Endodermal cell (in vitro differentiated cells): ENCODE data around the gene NAA20. TPM values are rescaled to one million over a fixed set of nuclear protein-coding genes. Genes with fewer than 3 reads are reported as not detected.

Experiments
- DNase-seq: peaks from one replicate; pipeline ENCODE4 v3.0.0-alpha.2; 2017
- H3K27ac ChIP-seq: 2 replicates; pipeline ENCODE4 v1.5.1; 2013; ENCODE audit warnings: mild to moderate bottlenecking, low read depth, low read length, moderate library complexity
- H3K27me3 ChIP-seq: 2 replicates; pipeline ENCODE4 v1.6.1; 2013; ENCODE audit warnings: mild to moderate bottlenecking, low read length, moderate library complexity; ENCODE audit not compliant: insufficient read depth, control insufficient read depth, poor library complexity, severe bottlenecking
- H3K36me3 ChIP-seq: 2 replicates; pipeline ENCODE4 v1.7.0; 2013; ENCODE audit warnings: mild to moderate bottlenecking, low read length, moderate library complexity; ENCODE audit not compliant: control insufficient read depth, insufficient read depth
- H3K4me1 ChIP-seq: one replicate; pipeline ENCODE4 v1.7.0; 2013; ENCODE audit warnings: low read length; ENCODE audit not compliant: control insufficient read depth, insufficient read depth
- H3K4me3 ChIP-seq: 2 replicates; pipeline ENCODE4 v1.5.1; 2013; ENCODE audit warnings: mild to moderate bottlenecking, low read length, moderate library complexity
- H3K9ac ChIP-seq: 2 replicates; pipeline ENCODE4 v1.6.1; 2013; ENCODE audit warnings: mild to moderate bottlenecking, low read length, moderate library complexity; ENCODE audit not compliant: poor library complexity, severe bottlenecking; ENCODE audit errors: extremely low read depth
- H3K9me3 ChIP-seq: 2 replicates; pipeline ENCODE4 v1.6.1; 2013; ENCODE audit warnings: mild to moderate bottlenecking, low read length, moderate library complexity; ENCODE audit not compliant: control insufficient read depth
- H3K27ac Mint-ChIP-seq: 2 replicates; pipeline ENCODE4 v1.8.0; 2020; ENCODE audit warnings: mixed read lengths
- H3K27me3 Mint-ChIP-seq: 2 replicates; pipeline ENCODE4 v1.8.0; 2021; ENCODE audit warnings: mild to moderate bottlenecking, mixed read lengths; ENCODE audit not compliant: insufficient read depth
- H3K36me3 Mint-ChIP-seq: 2 replicates; pipeline ENCODE4 v1.8.0; 2020; ENCODE audit warnings: low read depth, mixed read lengths
- H3K4me1 Mint-ChIP-seq: 2 replicates; pipeline ENCODE4 v1.8.0; 2020; ENCODE audit warnings: mixed read lengths
- H3K4me3 Mint-ChIP-seq: 2 replicates; pipeline ENCODE4 v1.8.0; 2020; ENCODE audit warnings: mild to moderate bottlenecking, moderate library complexity, mixed read lengths
- H3K9me3 Mint-ChIP-seq: 2 replicates; pipeline ENCODE4 v1.8.0; 2020; ENCODE audit warnings: mild to moderate bottlenecking, mixed read lengths
- WGBS, 2 experiments: methylation state at CpG; one replicate each; pipeline versions ENCODE4 v1.1.5 to v1.1.7; 2013; ENCODE audit warnings: missing lambda C conversion rate in 2 of 2, mixed read lengths in 1 of 2; ENCODE audit not compliant: insufficient coverage in 1 of 2, insufficient read length in 1 of 2; 5-methylcytosine and 5-hydroxymethylcytosine counted together
- total RNA-seq, 2 donors: library from RNA; stranded (reverse); fragmentation: NEBNext Ultra II Directional in 1 of 2; extraction: Animal tissue kit (Norgen Biotek cat#: 25700) in 1 of 2; gene quantifications; 2 replicates in 1 of 2; 3 replicates in 1 of 2; pipeline ENCODE4 v1.2.1, GENCODE V29; 2021
- TF ChIP-seq, protein P1 (sequence below): fragments of 200-600 bp; sonication (generic); conservative IDR thresholded peaks from 2 replicates; pipeline ENCODE4 v1.5.0; 2021; ENCODE audit warnings: antibody characterized with exemption, mild to moderate bottlenecking

The NAA20 gene
- total RNA-seq, 2 donors from 2014 or later = 35.1 to 39.4 TPM

- H3K27me3 ChIP-seq = peaks cover 11% of the 10 kb centered on the region
- no peak overlapping the region for H3K27ac Mint-ChIP-seq
- H3K27ac ChIP-seq = no peak overlapping the region
- H3K4me1 Mint-ChIP-seq = peaks cover 10% of the 10 kb centered on the region
- no peaks in the 10 kb centered on the region for H3K36me3 ChIP-seq
- H3K36me3 Mint-ChIP-seq = no peaks in the 10 kb centered on the region
- no peaks in the 10 kb centered on the region for H3K9me3 ChIP-seq
- no peak overlapping the region for H3K4me3 Mint-ChIP-seq
- TF ChIP-seq, protein P1, sequence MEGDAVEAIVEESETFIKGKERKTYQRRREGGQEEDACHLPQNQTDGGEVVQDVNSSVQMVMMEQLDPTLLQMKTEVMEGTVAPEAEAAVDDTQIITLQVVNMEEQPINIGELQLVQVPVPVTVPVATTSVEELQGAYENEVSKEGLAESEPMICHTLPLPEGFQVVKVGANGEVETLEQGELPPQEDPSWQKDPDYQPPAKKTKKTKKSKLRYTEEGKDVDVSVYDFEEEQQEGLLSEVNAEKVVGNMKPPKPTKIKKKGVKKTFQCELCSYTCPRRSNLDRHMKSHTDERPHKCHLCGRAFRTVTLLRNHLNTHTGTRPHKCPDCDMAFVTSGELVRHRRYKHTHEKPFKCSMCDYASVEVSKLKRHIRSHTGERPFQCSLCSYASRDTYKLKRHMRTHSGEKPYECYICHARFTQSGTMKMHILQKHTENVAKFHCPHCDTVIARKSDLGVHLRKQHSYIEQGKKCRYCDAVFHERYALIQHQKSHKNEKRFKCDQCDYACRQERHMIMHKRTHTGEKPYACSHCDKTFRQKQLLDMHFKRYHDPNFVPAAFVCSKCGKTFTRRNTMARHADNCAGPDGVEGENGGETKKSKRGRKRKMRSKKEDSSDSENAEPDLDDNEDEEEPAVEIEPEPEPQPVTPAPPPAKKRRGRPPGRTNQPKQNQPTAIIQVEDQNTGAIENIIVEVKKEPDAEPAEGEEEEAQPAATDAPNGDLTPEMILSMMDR = no peak
- H3K9ac ChIP-seq = no peak overlapping the region
- no peaks in the 10 kb centered on the region for H3K9me3 Mint-ChIP-seq
- H3K27me3 Mint-ChIP-seq = peaks cover 16% of the 10 kb centered on the region
- no peaks in the 10 kb centered on the region for H3K4me1 ChIP-seq
- WGBS, 2 experiments = 49 to 55% methylated on average over 3 to 5 of the region's 5 CpGs
- DNase-seq = no peak
- H3K4me3 ChIP-seq = no peak overlapping the region
These were observed 62.1 kb downstream of the NAA20 start for GRCh38 chr20:20079102-20079784.

Other genes starting within 250 kb of the NAA20 start
- 10 to 100 TPM; 22.2 to 23.4 TPM for gene CRNKL1, start 35.1 kb downstream of the NAA20 start, total RNA-seq
- gene CFAP61, start 35.2 kb downstream of the NAA20 start, total RNA-seq = under 1 TPM; 0.64 to 0.73 TPM